Measurements from ENCODE around the gene CYP2J2. TPM values are rescaled to one million over a fixed set of nuclear protein-coding genes. Genes with fewer than 3 reads are reported as not detected.

Gene CYP2J2
- total and polyA plus RNA-seq, 2 experiments from 2014 or later, result not detected

- Histone ChIP-seq H3K27ac (no peak overlapping the region), H3K9me3 (ENCODE audit: low read depth) (no peaks in the 10 kb centered on the region), H3K4me2 (ENCODE audit: unreplicated experiment) (no peak overlapping the region), H3K36me3 (ENCODE audit: low read depth) (no peaks in the 10 kb centered on the region), H4K20me1 (ENCODE audit: insufficient read depth) (no peaks in the 10 kb centered on the region), H3K27me3 (replicated peaks; ENCODE audit: insufficient read depth) (0 out of 2 replicates have a peak, but pooled peaks cover 9% of the 10 kb centered on the region), H3K9ac (no peak overlapping the region), H3K79me2 (ENCODE audit: insufficient read depth) (no peaks in the 10 kb centered on the region), H2AFZ (no peak overlapping the region), H3K4me3 (no peak overlapping the region), H3K9me2 (ENCODE audit: insufficient read depth) (no peaks in the 10 kb centered on the region), H3F3A (ENCODE audit: insufficient read depth) (no peaks in the 10 kb centered on the region), H3K4me1 (ENCODE audit: insufficient read depth) (no peaks in the 10 kb centered on the region)
- WGBS, 2 experiments (ENCODE audit: low coverage in 1 of 2, low lambda C conversion rate in 2 of 2, missing lambda C conversion rate in 2 of 2), result 1% methylated on average over 6 of the region's 6 CpGs
- in situ Hi-C loops (cut with MboI), result loop anchor here (25.0 kb wide), 1 partner anchor 1210 kb away; no protein-coding TSS in a partner anchor
- no peak for TF ChIP-seq EZH2 (IDR thresholded peaks at IDR 0.05; ENCODE audit: insufficient read depth, poor library complexity, severe bottlenecking)
- TF ChIP-seq EZH2phosphoT487 (IDR thresholded peaks at IDR 0.05; ENCODE audit: insufficient read depth, low read depth), result no peak
- DNase-seq, result peak; percentile 82
Observed at GRCh38 chr1:59947047-59947938, 20.7 kb upstream of the CYP2J2 start.

GRCh38 chr1:59945790-59946189 lies 19.2 kb upstream of the CYP2J2 start:
- Histone ChIP-seq H3F3A (ENCODE audit: insufficient read depth) (no peaks in the 10 kb centered on the region), H4K20me1 (ENCODE audit: insufficient read depth) (no peaks in the 10 kb centered on the region), H3K4me2 (ENCODE audit: unreplicated experiment) (no peak overlapping the region), H3K27ac (no peak overlapping the region), H3K9me2 (ENCODE audit: insufficient read depth) (no peaks in the 10 kb centered on the region), H3K79me2 (ENCODE audit: insufficient read depth) (no peaks in the 10 kb centered on the region), H3K4me3 (no peak overlapping the region), H3K9me3 (ENCODE audit: low read depth) (no peaks in the 10 kb centered on the region), H3K4me1 (ENCODE audit: insufficient read depth) (no peaks in the 10 kb centered on the region), H3K9ac (no peak overlapping the region), H3K27me3 (replicated peaks; ENCODE audit: insufficient read depth) (0 out of 2 replicates have a peak, but pooled peaks cover 15% of the 10 kb centered on the region), H2AFZ (no peak overlapping the region), H3K36me3 (ENCODE audit: low read depth) (no peaks in the 10 kb centered on the region)
- TF ChIP-seq EZH2 (IDR thresholded peaks at IDR 0.05; ENCODE audit: insufficient read depth, poor library complexity, severe bottlenecking), result no peak
- no peak for TF ChIP-seq EZH2phosphoT487 (IDR thresholded peaks at IDR 0.05; ENCODE audit: insufficient read depth, low read depth)
- in situ Hi-C loops (cut with MboI), result loop anchor here (25.0 kb wide), 1 partner anchor 1208 kb away; no protein-coding TSS in a partner anchor
- DNase-seq, result no peak
- WGBS, 2 experiments (ENCODE audit: low coverage in 1 of 2, low lambda C conversion rate in 2 of 2, missing lambda C conversion rate in 2 of 2), result 48 to 50% methylated on average over 1 of the region's 1 CpG

GRCh38 chr1:59939393-59939792 lies 12.8 kb upstream of the CYP2J2 start:
- in situ Hi-C loops (cut with MboI), result loop anchor here (25.0 kb wide), 1 partner anchor 1202 kb away; no protein-coding TSS in a partner anchor

GRCh38 chr1:59937636-59938210 lies 11.2 kb upstream of the CYP2J2 start:
- no peaks in the 10 kb centered on the region for H3K36me3 ChIP-seq (ENCODE audit: low read depth)
- no peaks in the 10 kb centered on the region for H3K9me3 ChIP-seq (ENCODE audit: low read depth)
- H3K9me2 ChIP-seq (ENCODE audit: insufficient read depth), result no peaks in the 10 kb centered on the region
- H3K27ac ChIP-seq, result no peak overlapping the region
- no peaks in the 10 kb centered on the region for H4K20me1 ChIP-seq (ENCODE audit: insufficient read depth)
- TF ChIP-seq EZH2 (IDR thresholded peaks at IDR 0.05; ENCODE audit: insufficient read depth, poor library complexity, severe bottlenecking), result no peak
- TF ChIP-seq EZH2phosphoT487 (IDR thresholded peaks at IDR 0.05; ENCODE audit: insufficient read depth, low read depth), result no peak
- no peaks in the 10 kb centered on the region for H3K4me1 ChIP-seq (ENCODE audit: insufficient read depth)
- no peaks in the 10 kb centered on the region for H3K79me2 ChIP-seq (ENCODE audit: insufficient read depth)
- no peak overlapping the region for H2AFZ ChIP-seq
- DNase-seq, result no peak
- H3K4me3 ChIP-seq, result no peak overlapping the region
- in situ Hi-C loops (cut with MboI), result loop anchor here (25.0 kb wide), 1 partner anchor 1200 kb away; no protein-coding TSS in a partner anchor
- H3K9ac ChIP-seq, result no peak overlapping the region
- no peaks in the 10 kb centered on the region for H3F3A ChIP-seq (ENCODE audit: insufficient read depth)
- no peak overlapping the region for H3K4me2 ChIP-seq (ENCODE audit: unreplicated experiment)
- WGBS, 2 experiments (ENCODE audit: low coverage in 1 of 2, low lambda C conversion rate in 2 of 2, missing lambda C conversion rate in 2 of 2), result 26 to 37% methylated on average over 3 of the region's 3 CpGs
- H3K27me3 ChIP-seq (replicated peaks; ENCODE audit: insufficient read depth), result peaks cover 14% of the 10 kb centered on the region; the same call in 1 of the 2 replicates

More at GRCh38 chr1:59939393-59939792, 12.8 kb upstream of the CYP2J2 start:
- Histone ChIP-seq H3F3A (ENCODE audit: insufficient read depth) (no peaks in the 10 kb centered on the region), H3K4me3 (no peak overlapping the region), H3K9me3 (ENCODE audit: low read depth) (no peaks in the 10 kb centered on the region), H3K4me1 (ENCODE audit: insufficient read depth) (no peaks in the 10 kb centered on the region), H3K9me2 (ENCODE audit: insufficient read depth) (no peaks in the 10 kb centered on the region), H3K4me2 (ENCODE audit: unreplicated experiment) (no peak overlapping the region), H3K9ac (no peak overlapping the region), H3K27ac (no peak overlapping the region), H3K36me3 (ENCODE audit: low read depth) (no peaks in the 10 kb centered on the region), H3K79me2 (ENCODE audit: insufficient read depth) (no peaks in the 10 kb centered on the region), H3K27me3 (replicated peaks; ENCODE audit: insufficient read depth) (peaks cover 12% of the 10 kb centered on the region; the same call in 1 of the 2 replicates), H4K20me1 (ENCODE audit: insufficient read depth) (no peaks in the 10 kb centered on the region), H2AFZ (no peak overlapping the region)
- no peak for DNase-seq
- TF ChIP-seq EZH2phosphoT487 (IDR thresholded peaks at IDR 0.05; ENCODE audit: insufficient read depth, low read depth), result no peak
- TF ChIP-seq EZH2 (IDR thresholded peaks at IDR 0.05; ENCODE audit: insufficient read depth, poor library complexity, severe bottlenecking), result no peak
- WGBS, 2 experiments (ENCODE audit: low coverage in 1 of 2, low lambda C conversion rate in 2 of 2, missing lambda C conversion rate in 2 of 2), result 13 to 39% methylated on average over 4 of the region's 4 CpGs

Data from GM23248 (cell line).